ENCODE measurements around the gene MAGI2.

GRCh38 chr7:79455173-79455790, 1.8 kb upstream of the MAGI2 start:
- no peak for TF ChIP-seq CTCF (conservative IDR thresholded peaks at IDR 0.05; ENCODE audit: low read length)
- no peak for TF ChIP-seq EZH2phosphoT487 (IDR thresholded peaks at IDR 0.05; ENCODE audit: borderline replicate concordance, low read depth, low read length)
